BJ (cell line): Measurements from ENCODE around the gene AP4M1. TPM values are rescaled to one million over a fixed set of nuclear protein-coding genes. Genes with fewer than 3 reads are reported as not detected.
A peak's percentile ranks its signal among the peaks of the same experiment; 100 is the strongest.

Source experiments
- CTCF ChIA-PET: fragments of 350-600 bp; formaldehyde crosslinking; extraction: SDS; loops from one replicate; lab custom pipeline; 2021; ENCODE audit warnings: antibody characterized with exemption, inconsistent platforms; lab: Yijun Ruan, JAX
- POLR2A ChIA-PET: fragments of 300-600 bp; sonication (Branson Sonifier 250); formaldehyde crosslinking; extraction: SDS; loops from one replicate; lab custom pipeline; 2021; ENCODE audit warnings: antibody characterized with exemption; lab: Charles Lee
- DNase-seq: peaks from one replicate; pipeline ENCODE4 v3.0.0-alpha.2; 2011; ENCODE audit warnings: low read depth
- H3K27me3 ChIP-seq: 2 replicates; pipeline ENCODE4 v1.6.0; 2011; ENCODE audit warnings: low read length; ENCODE audit not compliant: control insufficient read depth, insufficient read depth
- H3K36me3 ChIP-seq: 2 replicates; pipeline ENCODE4 v1.5.1; 2011; ENCODE audit warnings: low read length; ENCODE audit not compliant: control insufficient read depth, insufficient read depth
- H3K4me3 ChIP-seq: 2 replicates; pipeline ENCODE4 v1.5.1; 2011; ENCODE audit warnings: low read depth, mild to moderate bottlenecking, control low read depth, low read length
- CTCF ChIP-seq: IDR thresholded peaks from 2 replicates; pipeline ENCODE4 v1.5.1; 2011; ENCODE audit warnings: low read depth, mild to moderate bottlenecking, control low read depth, inconsistent platforms, low read length, moderate library complexity; ENCODE audit not compliant: insufficient read depth
- polyA plus RNA-seq: library from polyadenylated mRNA; depleted of rRNA; stranded (reverse); fragments of >200 nt; gene quantifications from 2 replicates; pipeline ENCODE4 v1.2.3, GENCODE V29; 2011

The AP4M1 gene
- polyA plus RNA-seq, 1 experiment: 14.3 TPM

- POLR2A ChIA-PET: no interaction called here
- peak; percentile 86 for TF ChIP-seq CTCF
Measured at GRCh38 chr7:100130608-100131453, 29.4 kb downstream of the AP4M1 start.

DNA sequence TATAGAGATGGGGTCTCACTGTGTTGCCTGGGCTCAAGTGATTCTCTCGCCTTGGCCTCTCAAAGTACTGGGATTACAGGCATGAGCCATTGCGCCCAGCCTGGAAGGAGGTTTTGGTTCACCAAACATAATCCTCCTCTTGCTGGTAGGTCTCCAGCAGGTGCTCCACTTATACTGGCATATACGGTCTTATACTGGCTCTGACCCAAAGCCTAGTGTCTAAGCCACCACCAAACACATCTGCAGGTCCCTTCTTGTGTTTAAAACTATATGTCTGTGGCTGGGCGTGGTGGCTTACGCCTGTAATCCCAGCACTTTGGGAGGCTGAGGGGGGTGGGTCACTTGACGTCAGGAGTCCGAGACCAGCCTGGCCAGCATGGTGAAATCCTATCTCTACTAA is 30.7 kb downstream of the AP4M1 start:
- Histone ChIP-seq H3K4me3 (no peak overlapping the region), H3K27me3 (no peaks in the 10 kb centered on the region), H3K36me3 (no peaks in the 10 kb centered on the region)
- CTCF ChIA-PET: interaction anchor here (0.6 to 9.6 kb wide), 30 partner anchors 9 to 275 kb away, joined by 3 to 147 read pairs (median 4); partner anchors contain the start of genes AP4M1, AZGP1, GAL3ST4 and LAMTOR4
- POLR2A ChIA-PET: no interaction called here
- DNase-seq: no peak
- no peak for TF ChIP-seq CTCF

More at GRCh38 chr7:100130608-100131453, 29.4 kb downstream of the AP4M1 start:
- Histone ChIP-seq H3K4me3 (no peak overlapping the region), H3K27me3 (no peaks in the 10 kb centered on the region), H3K36me3 (no peaks in the 10 kb centered on the region)
- no peak for DNase-seq
- CTCF ChIA-PET: interaction anchor here (0.5 to 9.6 kb wide), 24 partner anchors 11 to 276 kb away, joined by 3 to 147 read pairs (median 4); partner anchors contain the start of genes AP4M1, AZGP1, GAL3ST4 and LAMTOR4

DNA sequence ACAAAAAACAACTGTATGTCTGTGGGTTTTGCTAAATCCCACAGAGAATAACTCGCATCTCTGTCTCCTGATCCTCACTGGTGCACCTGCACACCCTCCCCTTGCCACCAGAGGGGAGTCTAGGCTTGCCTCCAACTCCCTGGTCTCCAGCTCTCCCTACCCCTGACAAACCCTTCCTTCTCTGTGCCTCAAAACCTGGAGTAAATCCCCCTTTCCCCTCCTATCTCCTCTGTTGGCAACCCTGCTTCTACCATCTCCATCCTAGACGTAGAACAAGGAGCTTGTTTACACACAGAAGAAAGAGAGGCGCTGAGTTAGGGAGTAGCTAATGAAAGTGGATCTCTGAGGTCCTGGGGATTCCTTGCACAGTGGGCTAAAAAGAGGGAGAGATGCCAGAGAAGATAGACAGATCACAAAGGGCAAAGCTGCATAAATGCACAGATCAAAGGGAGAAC is 31.3 kb downstream of the AP4M1 start:
- Histone ChIP-seq H3K36me3 (no peaks in the 10 kb centered on the region), H3K4me3 (no peak overlapping the region), H3K27me3 (no peaks in the 10 kb centered on the region)
- CTCF ChIA-PET: interaction anchor here (0.6 to 9.6 kb wide), 29 partner anchors 9 to 275 kb away, joined by 3 to 147 read pairs (median 4); partner anchors contain the start of genes AP4M1, GAL3ST4, GPC2 and LAMTOR4
- DNase-seq: no peak
- POLR2A ChIA-PET: no interaction called here
- TF ChIP-seq CTCF: peak; percentile 92

GRCh38 chr7:100137851-100138760 is 36.7 kb downstream of the AP4M1 start:
- TF ChIP-seq CTCF: no peak
- ChIA-PET CTCF (interaction anchor here (0.5 to 1.0 kb wide), 3 partner anchors 13 to 77 kb away, joined by 3 read pairs; no protein-coding TSS in a partner anchor), POLR2A (no interaction called here)
- Histone ChIP-seq H3K27me3 (no peaks in the 10 kb centered on the region), H3K4me3 (no peak overlapping the region), H3K36me3 (no peaks in the 10 kb centered on the region)
- DNase-seq: no peak
